ENCODE measurements around the gene UBR3.

The UBR3 gene

GRCh38 chr2:169965495-169965894 is 138.2 kb downstream of the UBR3 start:
- H3K4me1 ChIP-seq (ENCODE audit: control insufficient read depth, insufficient read depth, low read length), result no peaks in the 10 kb centered on the region
- no peak overlapping the region for H3K9ac ChIP-seq (ENCODE audit: low read depth, low read length)
- no peaks in the 10 kb centered on the region for H3K36me3 ChIP-seq (ENCODE audit: control insufficient read depth, insufficient read depth, low read length)
- no peaks in the 10 kb centered on the region for H3K27me3 ChIP-seq (ENCODE audit: control insufficient read depth, insufficient read depth, low read length)
- no peaks in the 10 kb centered on the region for H3K9me3 ChIP-seq (ENCODE audit: control insufficient read depth, insufficient read depth, low read length)
- H3K4me3 ChIP-seq (ENCODE audit: low read depth, low read length), result no peak overlapping the region

GRCh38 chr2:169966454-169966853 is 139.2 kb downstream of the UBR3 start:
- Histone ChIP-seq H3K27me3 (ENCODE audit: control insufficient read depth, insufficient read depth, low read length) (no peaks in the 10 kb centered on the region), H3K9me3 (ENCODE audit: control insufficient read depth, insufficient read depth, low read length) (no peaks in the 10 kb centered on the region), H3K36me3 (ENCODE audit: control insufficient read depth, insufficient read depth, low read length) (no peaks in the 10 kb centered on the region), H3K4me1 (ENCODE audit: control insufficient read depth, insufficient read depth, low read length) (no peaks in the 10 kb centered on the region), H3K4me3 (ENCODE audit: low read depth, low read length) (no peak overlapping the region), H3K9ac (ENCODE audit: low read depth, low read length) (no peak overlapping the region)

GRCh38 chr2:169968743-169969142 is 141.5 kb downstream of the UBR3 start:
- H3K9ac ChIP-seq (ENCODE audit: low read depth, low read length), result no peak overlapping the region

GRCh38 chr2:169975221-169975620 is 148.0 kb downstream of the UBR3 start:
- Histone ChIP-seq H3K36me3 (ENCODE audit: control insufficient read depth, insufficient read depth, low read length) (no peaks in the 10 kb centered on the region), H3K27me3 (ENCODE audit: control insufficient read depth, insufficient read depth, low read length) (no peaks in the 10 kb centered on the region)

More at GRCh38 chr2:169968743-169969142, 141.5 kb downstream of the UBR3 start:
- no peak overlapping the region for H3K4me3 ChIP-seq (ENCODE audit: low read depth, low read length)
- H3K27me3 ChIP-seq (ENCODE audit: control insufficient read depth, insufficient read depth, low read length), result no peaks in the 10 kb centered on the region
- no peaks in the 10 kb centered on the region for H3K36me3 ChIP-seq (ENCODE audit: control insufficient read depth, insufficient read depth, low read length)
- H3K9me3 ChIP-seq (ENCODE audit: control insufficient read depth, insufficient read depth, low read length), result no peaks in the 10 kb centered on the region
- H3K4me1 ChIP-seq (ENCODE audit: control insufficient read depth, insufficient read depth, low read length), result no peaks in the 10 kb centered on the region

GRCh38 chr2:169976335-169976851 is 149.1 kb downstream of the UBR3 start:
- Histone ChIP-seq H3K9ac (ENCODE audit: low read depth, low read length) (no peak overlapping the region), H3K4me1 (ENCODE audit: control insufficient read depth, insufficient read depth, low read length) (no peaks in the 10 kb centered on the region), H3K36me3 (ENCODE audit: control insufficient read depth, insufficient read depth, low read length) (no peaks in the 10 kb centered on the region), H3K9me3 (ENCODE audit: control insufficient read depth, insufficient read depth, low read length) (no peaks in the 10 kb centered on the region), H3K27me3 (ENCODE audit: control insufficient read depth, insufficient read depth, low read length) (no peaks in the 10 kb centered on the region), H3K4me3 (ENCODE audit: low read depth, low read length) (no peak overlapping the region)

More at GRCh38 chr2:169975221-169975620, 148.0 kb downstream of the UBR3 start:
- no peak overlapping the region for H3K4me3 ChIP-seq (ENCODE audit: low read depth, low read length)
- no peaks in the 10 kb centered on the region for H3K4me1 ChIP-seq (ENCODE audit: control insufficient read depth, insufficient read depth, low read length)
- H3K9me3 ChIP-seq (ENCODE audit: control insufficient read depth, insufficient read depth, low read length), result no peaks in the 10 kb centered on the region
- no peak overlapping the region for H3K9ac ChIP-seq (ENCODE audit: low read depth, low read length)

- no peak overlapping the region for H3K4me3 ChIP-seq (ENCODE audit: low read depth, low read length)
- no peaks in the 10 kb centered on the region for H3K36me3 ChIP-seq (ENCODE audit: control insufficient read depth, insufficient read depth, low read length)
Observed at GRCh38 chr2:169977530-169977929, 150.3 kb downstream of the UBR3 start.

GRCh38 chr2:169978402-169979017 is 151.3 kb downstream of the UBR3 start:
- no peak overlapping the region for H3K9ac ChIP-seq (ENCODE audit: low read depth, low read length)
- no peaks in the 10 kb centered on the region for H3K9me3 ChIP-seq (ENCODE audit: control insufficient read depth, insufficient read depth, low read length)
- no peak overlapping the region for H3K4me3 ChIP-seq (ENCODE audit: low read depth, low read length)
- peaks cover 2% of the 10 kb centered on the region for H3K4me1 ChIP-seq (ENCODE audit: control insufficient read depth, insufficient read depth, low read length)
- H3K27me3 ChIP-seq (ENCODE audit: control insufficient read depth, insufficient read depth, low read length), result no peaks in the 10 kb centered on the region
- no peaks in the 10 kb centered on the region for H3K36me3 ChIP-seq (ENCODE audit: control insufficient read depth, insufficient read depth, low read length)

More at GRCh38 chr2:169977530-169977929, 150.3 kb downstream of the UBR3 start:
- Histone ChIP-seq H3K4me1 (ENCODE audit: control insufficient read depth, insufficient read depth, low read length) (no peaks in the 10 kb centered on the region), H3K9ac (ENCODE audit: low read depth, low read length) (no peak overlapping the region), H3K27me3 (ENCODE audit: control insufficient read depth, insufficient read depth, low read length) (no peaks in the 10 kb centered on the region), H3K9me3 (ENCODE audit: control insufficient read depth, insufficient read depth, low read length) (no peaks in the 10 kb centered on the region)

- H3K36me3 ChIP-seq (ENCODE audit: control insufficient read depth, insufficient read depth, low read length), result no peaks in the 10 kb centered on the region
- H3K9me3 ChIP-seq (ENCODE audit: control insufficient read depth, insufficient read depth, low read length), result no peaks in the 10 kb centered on the region
- no peak overlapping the region for H3K4me3 ChIP-seq (ENCODE audit: low read depth, low read length)
- H3K9ac ChIP-seq (ENCODE audit: low read depth, low read length), result no peak overlapping the region
- H3K27me3 ChIP-seq (ENCODE audit: control insufficient read depth, insufficient read depth, low read length), result no peaks in the 10 kb centered on the region
- peaks cover 2% of the 10 kb centered on the region for H3K4me1 ChIP-seq (ENCODE audit: control insufficient read depth, insufficient read depth, low read length)
Observed at GRCh38 chr2:169979025-169979424, 151.8 kb downstream of the UBR3 start.

- H3K9me3 ChIP-seq (ENCODE audit: control insufficient read depth, insufficient read depth, low read length), result no peaks in the 10 kb centered on the region
- no peaks in the 10 kb centered on the region for H3K27me3 ChIP-seq (ENCODE audit: control insufficient read depth, insufficient read depth, low read length)
- H3K4me1 ChIP-seq (ENCODE audit: control insufficient read depth, insufficient read depth, low read length), result peaks cover 2% of the 10 kb centered on the region
- H3K4me3 ChIP-seq (ENCODE audit: low read depth, low read length), result no peak overlapping the region
- H3K9ac ChIP-seq (ENCODE audit: low read depth, low read length), result no peak overlapping the region
- no peaks in the 10 kb centered on the region for H3K36me3 ChIP-seq (ENCODE audit: control insufficient read depth, insufficient read depth, low read length)
Observed at GRCh38 chr2:169980001-169980400, 152.7 kb downstream of the UBR3 start.

GRCh38 chr2:169980643-169981042 is 153.4 kb downstream of the UBR3 start:
- no peaks in the 10 kb centered on the region for H3K27me3 ChIP-seq (ENCODE audit: control insufficient read depth, insufficient read depth, low read length)
- peaks cover 2% of the 10 kb centered on the region for H3K4me1 ChIP-seq (ENCODE audit: control insufficient read depth, insufficient read depth, low read length)
- H3K4me3 ChIP-seq (ENCODE audit: low read depth, low read length), result no peak overlapping the region
- H3K36me3 ChIP-seq (ENCODE audit: control insufficient read depth, insufficient read depth, low read length), result no peaks in the 10 kb centered on the region
- no peaks in the 10 kb centered on the region for H3K9me3 ChIP-seq (ENCODE audit: control insufficient read depth, insufficient read depth, low read length)
- no peak overlapping the region for H3K9ac ChIP-seq (ENCODE audit: low read depth, low read length)

- H3K4me1 ChIP-seq (ENCODE audit: control insufficient read depth, insufficient read depth, low read length), result peaks cover 2% of the 10 kb centered on the region
- H3K9me3 ChIP-seq (ENCODE audit: control insufficient read depth, insufficient read depth, low read length), result no peaks in the 10 kb centered on the region
- H3K9ac ChIP-seq (ENCODE audit: low read depth, low read length), result no peak overlapping the region
- no peaks in the 10 kb centered on the region for H3K27me3 ChIP-seq (ENCODE audit: control insufficient read depth, insufficient read depth, low read length)
- no peaks in the 10 kb centered on the region for H3K36me3 ChIP-seq (ENCODE audit: control insufficient read depth, insufficient read depth, low read length)
- H3K4me3 ChIP-seq (ENCODE audit: low read depth, low read length), result no peak overlapping the region
Observed at GRCh38 chr2:169982929-169983328, 155.7 kb downstream of the UBR3 start.

- no peak overlapping the region for H3K9ac ChIP-seq (ENCODE audit: low read depth, low read length)
- H3K9me3 ChIP-seq (ENCODE audit: control insufficient read depth, insufficient read depth, low read length), result no peaks in the 10 kb centered on the region
- no peaks in the 10 kb centered on the region for H3K36me3 ChIP-seq (ENCODE audit: control insufficient read depth, insufficient read depth, low read length)
- peaks cover 2% of the 10 kb centered on the region for H3K4me1 ChIP-seq (ENCODE audit: control insufficient read depth, insufficient read depth, low read length)
- no peak overlapping the region for H3K4me3 ChIP-seq (ENCODE audit: low read depth, low read length)
- H3K27me3 ChIP-seq (ENCODE audit: control insufficient read depth, insufficient read depth, low read length), result no peaks in the 10 kb centered on the region
Observed at GRCh38 chr2:169983506-169983905, 156.3 kb downstream of the UBR3 start.
